Stimulated activated naive CD8-positive, alpha-beta T cell treated with anti-CD3 and anti-CD28 coated beads, Interleukin-15, amount 100 ng/mL, for 72 hours (primary cell): ENCODE measurements around the gene TMEFF1.
A peak's percentile ranks its signal among the peaks of the same experiment; 100 is the strongest.
"Not testable (repeated sequence)": the region's sequence is repeated elsewhere in the genome, so short reads cannot be mapped to it uniquely, and the experiment has no call there.

Experiments used
- ATAC-seq: fragments of 150-1000 bp; cut with Tn5 transposase; 2 replicates; pipeline ENCODE4 v1.10.0; 2021; ENCODE audit warnings: mild to moderate bottlenecking, moderate library complexity
- DNase-seq, 2 donors: peaks; one replicate each; pipeline ENCODE4 v3.0.0; 2021 to 2022
- H3K27ac Mint-ChIP-seq, 2 donors: one replicate each; pipeline ENCODE4 v1.8.0; 2022; ENCODE audit warnings: mild to moderate bottlenecking in 2 of 2, mixed read lengths in 2 of 2, moderate library complexity in 2 of 2
- H3K27me3 Mint-ChIP-seq: one replicate; pipeline ENCODE4 v1.8.0; 2022; ENCODE audit warnings: mixed read lengths
- H3K4me1 Mint-ChIP-seq: one replicate; pipeline ENCODE4 v1.8.0; 2022; ENCODE audit warnings: mild to moderate bottlenecking, mixed read lengths
- H3K4me3 Mint-ChIP-seq, 2 donors: one replicate each; pipeline ENCODE4 v1.8.0; 2022; ENCODE audit warnings: mild to moderate bottlenecking in 2 of 2, mixed read lengths in 2 of 2, moderate library complexity in 1 of 2
- H3K9me3 Mint-ChIP-seq, 2 donors: one replicate each; pipeline ENCODE4 v1.8.0; 2022; ENCODE audit warnings: mixed read lengths in 2 of 2

Gene TMEFF1

GRCh38 chr9:100472788-100473275, at the start of gene TMEFF1:
TSS of gene TMEFF1 (plus strand) at chr9:100473149. CDS start at chr9:100473545, 396 bp downstream.
- Mint-ChIP-seq H3K27ac (peak within 1 kb of the TSS in 1 of 2 donors; percentile 82), H3K4me1 (peaks cover 16% of the 10 kb centered on the region), H3K4me3 (peak within 1 kb of the TSS; percentile 75 to 87), H3K9me3 (no peaks in the 10 kb centered on the region), H3K27me3 (peaks cover 47% of the 10 kb centered on the region)
- ATAC-seq: peak; percentile 81
- peak; percentile 44 to 48 for DNase-seq

GRCh38 chr9:100425758-100426157, 47.2 kb upstream of the TMEFF1 start:
- Mint-ChIP-seq H3K4me3 (peak overlapping the region in 1 of 2 donors; percentile 98), H3K4me1 (peaks cover 31% of the 10 kb centered on the region), H3K27ac (peak overlapping the region in 1 of 2 donors; percentile 99), H3K9me3 (no peaks in the 10 kb centered on the region), H3K27me3 (peaks cover 18% of the 10 kb centered on the region)
- DNase-seq: no peak
- no peak for ATAC-seq

- ATAC-seq: no peak
- Mint-ChIP-seq H3K9me3 (no peaks in the 10 kb centered on the region), H3K27me3 (peaks cover 18% of the 10 kb centered on the region), H3K27ac (peak overlapping the region in 1 of 2 donors; percentile 99), H3K4me1 (peaks cover 31% of the 10 kb centered on the region), H3K4me3 (peak overlapping the region; percentile 89 to 98)
- DNase-seq: no peak
These were observed 46.8 kb upstream of the TMEFF1 start for GRCh38 chr9:100426189-100426529.

GRCh38 chr9:100426530-100427365, 46.2 kb upstream of the TMEFF1 start, which contains the start of gene MSANTD3:
TSS of gene MSANTD3 (plus strand) at chr9:100427143. CDS start at chr9:100441939, 14,796 bp downstream.
- DNase-seq: peak; percentile 51 to 57
- H3K4me3 Mint-ChIP-seq: peak within 1 kb of the TSS; percentile 89 to 98
- no peaks in the 10 kb centered on the region for H3K9me3 Mint-ChIP-seq
- H3K4me1 Mint-ChIP-seq: peaks cover 31% of the 10 kb centered on the region
- ATAC-seq: peak; percentile 87
- peaks cover 15% of the 10 kb centered on the region for H3K27me3 Mint-ChIP-seq
- peak within 1 kb of the TSS; percentile 96 to 99 for H3K27ac Mint-ChIP-seq

- Mint-ChIP-seq H3K9me3 (no peaks in the 10 kb centered on the region), H3K27me3 (peaks cover 7% of the 10 kb centered on the region), H3K4me3 (peak overlapping the region; percentile 74 to 80), H3K4me1 (peaks cover 31% of the 10 kb centered on the region), H3K27ac (peak overlapping the region; percentile 24 to 77)
- ATAC-seq (peak; percentile 75), DNase-seq (peak in 1 of 2 donors; percentile 35)
These were observed 45.3 kb upstream of the TMEFF1 start for GRCh38 chr9:100427366-100428263.

GRCh38 chr9:100428871-100429654, 43.9 kb upstream of the TMEFF1 start:
- Mint-ChIP-seq H3K4me3 (peak overlapping the region in 1 of 2 donors; percentile 29), H3K27ac (peak overlapping the region in 1 of 2 donors; percentile 10), H3K9me3 (no peaks in the 10 kb centered on the region), H3K27me3 (peaks cover 7% of the 10 kb centered on the region), H3K4me1 (peaks cover 31% of the 10 kb centered on the region)
- DNase-seq: no peak
- no peak for ATAC-seq

GRCh38 chr9:100430286-100430940, 42.5 kb upstream of the TMEFF1 start:
- H3K4me1 Mint-ChIP-seq: peaks cover 29% of the 10 kb centered on the region

GRCh38 chr9:100431886-100432285, 41.1 kb upstream of the TMEFF1 start:
- H3K27me3 Mint-ChIP-seq: no peaks in the 10 kb centered on the region
- no peak overlapping the region for H3K27ac Mint-ChIP-seq
- no peaks in the 10 kb centered on the region for H3K9me3 Mint-ChIP-seq
- H3K4me1 Mint-ChIP-seq: peaks cover 17% of the 10 kb centered on the region
- H3K4me3 Mint-ChIP-seq: no peak overlapping the region
- DNase-seq: no peak
- no peak for ATAC-seq

More at GRCh38 chr9:100430286-100430940, 42.5 kb upstream of the TMEFF1 start:
- H3K4me3 Mint-ChIP-seq: no peak overlapping the region
- ATAC-seq: no peak
- H3K27ac Mint-ChIP-seq: no peak overlapping the region
- no peak for DNase-seq
- H3K27me3 Mint-ChIP-seq: peaks cover 4% of the 10 kb centered on the region
- H3K9me3 Mint-ChIP-seq: no peaks in the 10 kb centered on the region

GRCh38 chr9:100432736-100433135, 40.2 kb upstream of the TMEFF1 start:
- Mint-ChIP-seq H3K4me3 (no peak overlapping the region), H3K4me1 (peaks cover 16% of the 10 kb centered on the region), H3K9me3 (no peaks in the 10 kb centered on the region), H3K27ac (no peak overlapping the region), H3K27me3 (no peaks in the 10 kb centered on the region)
- DNase-seq: no peak
- no peak for ATAC-seq

- H3K4me1 Mint-ChIP-seq: no peaks in the 10 kb centered on the region
- no peaks in the 10 kb centered on the region for H3K9me3 Mint-ChIP-seq
- no peaks in the 10 kb centered on the region for H3K27me3 Mint-ChIP-seq
- DNase-seq (no peak), ATAC-seq (no peak)
- H3K27ac Mint-ChIP-seq: no peak overlapping the region
- H3K4me3 Mint-ChIP-seq: no peak overlapping the region
These were observed 36.4 kb upstream of the TMEFF1 start for GRCh38 chr9:100436571-100436970.

GRCh38 chr9:100437860-100438805, 34.8 kb upstream of the TMEFF1 start:
- ATAC-seq: no peak
- H3K4me3 Mint-ChIP-seq: no peak overlapping the region

GRCh38 chr9:100440071-100440470, 32.9 kb upstream of the TMEFF1 start:
- H3K4me3 Mint-ChIP-seq: no peak overlapping the region
- H3K4me1 Mint-ChIP-seq: no peaks in the 10 kb centered on the region
- H3K27ac Mint-ChIP-seq: no peak overlapping the region
- DNase-seq (no peak), ATAC-seq (no peak)
- no peaks in the 10 kb centered on the region for H3K27me3 Mint-ChIP-seq
- H3K9me3 Mint-ChIP-seq: no peaks in the 10 kb centered on the region

More at GRCh38 chr9:100437860-100438805, 34.8 kb upstream of the TMEFF1 start:
- no peaks in the 10 kb centered on the region for H3K9me3 Mint-ChIP-seq
- no peaks in the 10 kb centered on the region for H3K4me1 Mint-ChIP-seq
- H3K27ac Mint-ChIP-seq: no peak overlapping the region
- DNase-seq: peak; percentile 51 to 54
- H3K27me3 Mint-ChIP-seq: no peaks in the 10 kb centered on the region

GRCh38 chr9:100440487-100440886, 32.5 kb upstream of the TMEFF1 start:
- DNase-seq, H3K27me3 Mint-ChIP-seq, H3K27ac Mint-ChIP-seq, ATAC-seq, H3K4me3 Mint-ChIP-seq, H3K4me1 Mint-ChIP-seq, H3K9me3 Mint-ChIP-seq: not testable (repeated sequence)
